ENCODE data around the gene HCN4.

GRCh38 chr15:73368301-73369136, at the start of gene HCN4:
- TF ChIP-seq CTCF (IDR thresholded peaks at IDR 0.05) = no peak
- TF ChIP-seq ZFX (IDR thresholded peaks at IDR 0.05; ENCODE audit: borderline replicate concordance) = no peak
